Measurements from ENCODE around the gene LRRC36. TPM values are rescaled to one million over a fixed set of nuclear protein-coding genes. Genes with fewer than 3 reads are reported as not detected.

Gene LRRC36
- total RNA-seq, 1 donor from 2014 or later = not detected

GRCh38 chr16:67317853-67318252 is 8.8 kb upstream of the LRRC36 start:
- intact Hi-C loops (cut with micrococcal nuclease) = no loop called here
- DNase-seq = no peak
- no peaks in the 10 kb centered on the region for H3K4me1 ChIP-seq
- H3K9me3 ChIP-seq (replicated peaks) = no peaks in the 10 kb centered on the region
- H3K4me3 ChIP-seq = no peak overlapping the region
- TF ChIP-seq, protein P1, sequence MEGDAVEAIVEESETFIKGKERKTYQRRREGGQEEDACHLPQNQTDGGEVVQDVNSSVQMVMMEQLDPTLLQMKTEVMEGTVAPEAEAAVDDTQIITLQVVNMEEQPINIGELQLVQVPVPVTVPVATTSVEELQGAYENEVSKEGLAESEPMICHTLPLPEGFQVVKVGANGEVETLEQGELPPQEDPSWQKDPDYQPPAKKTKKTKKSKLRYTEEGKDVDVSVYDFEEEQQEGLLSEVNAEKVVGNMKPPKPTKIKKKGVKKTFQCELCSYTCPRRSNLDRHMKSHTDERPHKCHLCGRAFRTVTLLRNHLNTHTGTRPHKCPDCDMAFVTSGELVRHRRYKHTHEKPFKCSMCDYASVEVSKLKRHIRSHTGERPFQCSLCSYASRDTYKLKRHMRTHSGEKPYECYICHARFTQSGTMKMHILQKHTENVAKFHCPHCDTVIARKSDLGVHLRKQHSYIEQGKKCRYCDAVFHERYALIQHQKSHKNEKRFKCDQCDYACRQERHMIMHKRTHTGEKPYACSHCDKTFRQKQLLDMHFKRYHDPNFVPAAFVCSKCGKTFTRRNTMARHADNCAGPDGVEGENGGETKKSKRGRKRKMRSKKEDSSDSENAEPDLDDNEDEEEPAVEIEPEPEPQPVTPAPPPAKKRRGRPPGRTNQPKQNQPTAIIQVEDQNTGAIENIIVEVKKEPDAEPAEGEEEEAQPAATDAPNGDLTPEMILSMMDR (IDR thresholded peaks at IDR 0.05; ENCODE audit: borderline replicate concordance) = no peak
- no peaks in the 10 kb centered on the region for H3K36me3 ChIP-seq
- no peak overlapping the region for H3K27ac ChIP-seq (replicated peaks)
- H3K27me3 ChIP-seq (ENCODE audit: low read depth) = peaks cover 72% of the 10 kb centered on the region

- no peak for DNase-seq
- no peak overlapping the region for H3K27ac ChIP-seq (replicated peaks)
- peak overlapping the region; percentile 65 for H3K4me3 ChIP-seq
- intact Hi-C loops (cut with micrococcal nuclease) = no loop called here
- H3K4me1 ChIP-seq = peaks cover 11% of the 10 kb centered on the region
- no peaks in the 10 kb centered on the region for H3K9me3 ChIP-seq (replicated peaks)
- peaks cover 54% of the 10 kb centered on the region for H3K27me3 ChIP-seq (ENCODE audit: low read depth)
- TF ChIP-seq, protein P1 (IDR thresholded peaks at IDR 0.05; ENCODE audit: borderline replicate concordance) = no peak
- no peaks in the 10 kb centered on the region for H3K36me3 ChIP-seq
These were observed 522 bp upstream of the LRRC36 start for GRCh38 chr16:67326115-67326471.

DNA sequence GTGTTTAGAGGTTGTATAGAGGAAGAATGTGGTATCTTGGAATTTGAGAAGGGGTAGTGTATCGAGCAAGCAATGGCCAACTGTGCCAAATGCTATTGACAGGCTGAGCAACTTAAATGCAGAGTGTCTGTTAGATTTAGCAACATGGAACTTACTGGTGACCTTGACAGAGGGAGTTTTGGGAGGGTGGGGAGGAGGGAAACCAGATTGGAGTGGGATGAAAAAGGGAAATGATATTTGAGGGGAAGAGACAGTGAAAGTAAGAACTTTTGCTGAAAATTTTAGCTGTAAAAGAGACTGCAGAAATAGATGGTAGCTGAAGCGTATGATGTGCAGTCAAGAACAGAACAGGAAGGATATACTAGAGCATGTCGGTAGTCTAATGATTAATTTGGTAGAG is 1.1 kb downstream of the LRRC36 start:
- H3K9me3 ChIP-seq (replicated peaks) = no peaks in the 10 kb centered on the region
- DNase-seq = no peak
- peaks cover 11% of the 10 kb centered on the region for H3K4me1 ChIP-seq
- H3K36me3 ChIP-seq = no peaks in the 10 kb centered on the region
- H3K27ac ChIP-seq (replicated peaks) = no peak overlapping the region
- TF ChIP-seq, protein P1 (IDR thresholded peaks at IDR 0.05; ENCODE audit: borderline replicate concordance) = no peak
- H3K27me3 ChIP-seq (ENCODE audit: low read depth) = peaks cover 38% of the 10 kb centered on the region
- no peak overlapping the region for H3K4me3 ChIP-seq
- intact Hi-C loops (cut with micrococcal nuclease) = no loop called here

DNA sequence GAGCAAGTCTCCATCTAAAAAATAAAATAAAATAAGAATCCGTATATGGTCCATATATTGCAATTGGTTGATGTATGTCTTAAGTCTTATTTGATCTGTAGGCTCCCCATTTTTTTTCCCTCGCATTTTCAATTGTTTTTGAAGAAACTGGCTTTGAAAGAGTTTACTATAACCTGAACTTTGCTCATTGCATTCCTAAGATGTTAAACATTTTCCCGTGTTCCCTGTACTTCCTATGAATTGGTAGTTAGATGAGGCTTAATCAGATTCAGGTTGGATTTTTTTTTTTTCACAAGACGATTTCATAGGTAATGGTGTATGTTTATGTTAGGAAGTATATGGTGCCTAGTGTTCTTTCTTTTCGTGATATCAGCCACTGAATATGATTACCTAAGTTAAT is 3.3 kb downstream of the LRRC36 start:
- Histone ChIP-seq H3K27ac (replicated peaks) (no peak overlapping the region), H3K9me3 (replicated peaks) (peaks cover 6% of the 10 kb centered on the region), H3K27me3 (ENCODE audit: low read depth) (peaks cover 17% of the 10 kb centered on the region), H3K4me3 (no peak overlapping the region), H3K4me1 (peaks cover 11% of the 10 kb centered on the region), H3K36me3 (no peaks in the 10 kb centered on the region)
- TF ChIP-seq, protein P1 (IDR thresholded peaks at IDR 0.05; ENCODE audit: borderline replicate concordance) = no peak
- DNase-seq = no peak
- intact Hi-C loops (cut with micrococcal nuclease) = no loop called here

GRCh38 chr16:67333315-67333714 is 6.7 kb downstream of the LRRC36 start:
- intact Hi-C loops (cut with micrococcal nuclease) = no loop called here

More at GRCh38 chr16:67333315-67333714, 6.7 kb downstream of the LRRC36 start:
- TF ChIP-seq, protein P1 (IDR thresholded peaks at IDR 0.05; ENCODE audit: borderline replicate concordance) = no peak
- H3K27ac ChIP-seq (replicated peaks) = no peak overlapping the region
- no peaks in the 10 kb centered on the region for H3K4me1 ChIP-seq
- no peak for DNase-seq
- no peaks in the 10 kb centered on the region for H3K27me3 ChIP-seq (ENCODE audit: low read depth)
- H3K36me3 ChIP-seq = no peaks in the 10 kb centered on the region
- H3K9me3 ChIP-seq (replicated peaks) = peaks cover 13% of the 10 kb centered on the region
- no peak overlapping the region for H3K4me3 ChIP-seq
